HG03159 (cell line): Measurements from ENCODE around the gene NXF3.
"Not testable (repeated sequence)": the region's sequence is repeated elsewhere in the genome, so short reads cannot be mapped to it uniquely, and the experiment has no call there.

Experiments
- ATAC-seq: cut with Tn5 transposase; IDR thresholded peaks from one replicate; pipeline ENCODE4 v1.9.1; 2021; ENCODE audit warnings: mild to moderate bottlenecking, moderate library complexity; ENCODE audit not compliant: unreplicated experiment

Gene NXF3

GRCh38 chrX:103092942-103093341 lies at the start of gene NXF3:
Gene NXF3, minus strand, starts transcription at chrX:103093143. Its CDS starts 120 bp downstream, at chrX:103093023.
- ATAC-seq = no peak

GRCh38 chrX:103136528-103136927 lies 43.6 kb upstream of the NXF3 start:
- not testable (repeated sequence) for ATAC-seq

GRCh38 chrX:103124284-103124683 lies 31.3 kb upstream of the NXF3 start:
- no peak for ATAC-seq

GRCh38 chrX:103120748-103121147 lies 27.8 kb upstream of the NXF3 start:
- ATAC-seq = no peak

- ATAC-seq = not testable (repeated sequence)
These were observed 24.0 kb upstream of the NXF3 start for GRCh38 chrX:103116970-103117369.

DNA sequence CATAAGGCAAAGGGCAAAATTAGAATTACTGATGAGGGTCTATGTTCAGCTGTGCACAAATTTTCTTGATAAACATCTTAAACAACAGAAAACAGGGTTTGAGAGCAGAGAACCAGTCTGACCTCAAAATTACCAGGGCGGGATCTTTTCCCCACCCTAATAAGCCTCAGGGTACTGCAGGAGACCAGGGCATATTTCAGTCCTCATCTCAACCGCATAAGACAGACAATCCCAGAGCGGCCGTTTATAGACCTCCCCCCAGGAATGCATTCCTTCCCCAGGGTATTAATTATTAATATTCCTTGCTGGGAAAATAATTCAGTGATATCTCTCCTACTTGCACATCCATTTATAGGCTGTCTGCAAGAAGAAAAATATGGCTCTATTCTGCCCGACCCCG lies 16.6 kb upstream of the NXF3 start:
- ATAC-seq = not testable (repeated sequence)

DNA sequence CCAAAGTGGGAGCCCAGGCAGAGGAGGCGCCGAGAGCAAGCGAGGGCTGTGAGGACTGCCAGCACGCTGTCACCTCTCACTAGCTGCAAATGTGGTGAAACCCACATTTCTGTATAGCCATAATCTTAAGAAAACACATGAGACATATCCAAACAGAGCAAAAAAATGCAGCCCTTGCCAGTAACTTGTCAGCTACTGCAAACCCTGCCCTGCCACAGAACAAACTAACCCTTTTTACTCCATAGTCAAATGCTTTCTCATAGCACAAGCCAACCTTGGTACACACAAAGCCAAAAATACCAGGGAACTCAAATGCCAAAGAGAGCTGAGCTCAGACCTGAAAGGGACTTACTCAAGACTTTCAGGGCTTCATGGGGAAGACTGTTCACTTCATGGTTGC lies 14.9 kb upstream of the NXF3 start:
- no peak for ATAC-seq

DNA sequence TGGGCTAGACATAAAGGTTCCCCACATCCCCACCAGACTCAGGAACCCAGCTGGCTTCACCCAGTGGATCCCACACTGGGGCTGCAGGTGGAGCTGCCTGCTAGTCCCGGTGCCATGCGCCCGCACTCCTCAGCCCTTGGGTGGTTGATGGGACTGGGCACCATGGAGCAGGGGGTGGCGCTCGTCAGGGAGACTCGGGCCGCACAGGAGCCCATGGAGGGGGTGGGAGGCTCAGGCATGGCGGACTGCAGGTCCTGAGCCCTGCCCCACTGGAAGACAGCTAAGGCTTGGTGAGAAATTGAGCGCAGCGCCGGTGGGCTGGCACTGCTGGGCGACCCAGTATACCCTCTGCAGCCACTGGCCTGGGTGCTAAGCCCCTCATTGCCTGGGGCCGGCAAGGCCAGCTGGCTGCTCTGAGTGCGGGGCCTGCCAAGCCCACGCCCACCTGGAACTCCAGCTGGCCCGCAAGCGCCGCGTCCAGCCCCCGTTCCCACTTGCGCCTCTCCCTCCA lies 14.3 kb upstream of the NXF3 start:
- not testable (repeated sequence) for ATAC-seq

GRCh38 chrX:103104370-103104769 lies 11.4 kb upstream of the NXF3 start:
- ATAC-seq = not testable (repeated sequence)

DNA sequence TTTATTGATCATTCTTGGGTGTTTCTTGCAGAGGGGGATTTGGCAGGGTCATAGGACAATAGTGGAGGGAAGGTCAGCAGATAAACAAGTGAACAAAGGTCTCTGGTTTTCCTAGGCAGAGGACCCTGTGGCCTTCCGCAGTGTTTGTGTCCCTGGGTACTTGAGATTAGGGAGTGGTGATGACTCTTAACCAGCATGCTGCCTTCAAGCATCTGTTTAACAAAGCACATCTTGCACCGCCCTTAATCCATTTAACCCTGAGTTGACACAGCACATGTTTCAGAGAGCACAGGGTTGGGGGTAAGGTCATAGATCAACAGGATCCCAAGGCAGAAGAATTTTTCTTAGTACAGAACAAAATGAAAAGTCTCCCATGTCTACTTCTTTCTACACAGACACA lies 10.9 kb upstream of the NXF3 start:
- ATAC-seq = not testable (repeated sequence)

DNA sequence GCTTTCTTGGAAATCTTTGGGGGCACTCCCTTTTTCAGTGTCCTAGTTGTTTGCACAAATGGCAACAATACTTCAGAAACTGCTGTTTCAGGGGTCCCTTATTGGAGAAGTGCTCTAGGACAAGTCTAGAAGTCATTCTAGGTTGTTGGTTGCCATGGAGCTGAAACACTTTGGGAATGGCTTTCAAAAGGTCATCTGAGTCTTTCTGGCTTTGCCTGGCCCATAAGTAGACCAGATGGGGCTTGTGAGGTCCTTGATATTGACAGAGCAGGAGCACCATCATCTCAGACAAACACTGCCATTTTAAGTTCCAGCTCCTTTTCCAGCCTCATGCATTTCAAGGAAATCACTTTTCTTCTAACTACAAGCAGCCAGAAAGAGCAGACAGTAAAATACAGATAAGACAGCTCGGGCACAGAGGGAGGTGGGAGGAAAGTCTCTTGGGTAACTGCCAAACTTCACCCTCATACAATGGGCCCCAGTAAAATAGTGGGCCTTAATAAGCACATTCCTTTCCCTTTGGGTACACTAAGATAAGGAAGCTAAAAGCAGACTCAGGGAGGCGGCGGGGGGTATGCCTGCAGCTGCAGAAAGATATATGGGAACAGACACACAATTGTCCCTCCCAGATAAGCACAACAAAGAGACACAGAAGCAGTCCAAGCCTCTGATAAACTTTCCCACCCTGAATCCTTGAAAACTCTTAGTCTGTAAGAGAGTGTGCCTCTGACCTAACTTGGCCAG lies 8.5 kb upstream of the NXF3 start:
- ATAC-seq = no peak

GRCh38 chrX:103100484-103100883 lies 7.5 kb upstream of the NXF3 start:
- no peak for ATAC-seq

GRCh38 chrX:103099691-103100090 lies 6.7 kb upstream of the NXF3 start:
- ATAC-seq = no peak

DNA sequence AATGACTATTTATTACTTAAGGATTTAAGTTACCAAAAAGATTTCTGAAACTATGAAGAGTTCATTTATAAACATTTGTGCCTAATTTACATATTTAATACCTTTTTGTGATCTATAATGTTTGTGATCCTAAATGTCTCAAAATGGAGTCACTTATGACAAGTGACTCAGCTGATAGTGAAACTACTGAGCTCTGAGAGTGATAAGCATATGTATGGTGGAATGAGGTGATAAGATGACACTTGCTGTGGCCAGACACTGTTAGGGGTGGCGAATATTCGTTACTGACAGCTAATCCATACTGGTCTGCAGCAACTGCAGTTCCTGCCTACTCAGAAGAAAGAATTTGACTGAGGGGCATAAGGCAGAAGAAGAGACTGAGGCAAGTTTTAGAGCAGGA lies 5.5 kb upstream of the NXF3 start:
- no peak for ATAC-seq

- no peak for ATAC-seq
These were observed 11.9 kb downstream of the NXF3 start for GRCh38 chrX:103081051-103081450.

DNA sequence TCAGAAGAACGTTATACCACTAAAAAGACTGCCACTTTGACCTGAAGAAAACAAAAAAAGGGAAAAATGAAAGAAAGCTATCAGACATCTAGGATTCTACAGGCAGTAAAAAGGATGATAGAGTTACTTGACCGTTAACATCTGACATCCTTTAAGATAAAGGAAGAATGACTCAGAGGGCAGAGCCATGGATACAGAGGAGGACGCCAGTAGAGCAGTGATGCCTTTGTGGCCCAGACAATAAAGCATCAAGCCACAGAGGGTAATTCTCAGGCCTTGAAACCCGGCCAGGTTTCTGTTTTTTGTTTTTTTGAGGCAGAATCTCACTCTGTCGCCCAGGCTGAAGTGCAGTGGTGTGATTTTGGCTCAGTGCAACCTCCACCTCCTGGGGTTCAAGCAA lies 19.5 kb downstream of the NXF3 start:
- ATAC-seq = no peak

- no peak for ATAC-seq
These were observed 26.3 kb downstream of the NXF3 start for GRCh38 chrX:103066606-103067005.

DNA sequence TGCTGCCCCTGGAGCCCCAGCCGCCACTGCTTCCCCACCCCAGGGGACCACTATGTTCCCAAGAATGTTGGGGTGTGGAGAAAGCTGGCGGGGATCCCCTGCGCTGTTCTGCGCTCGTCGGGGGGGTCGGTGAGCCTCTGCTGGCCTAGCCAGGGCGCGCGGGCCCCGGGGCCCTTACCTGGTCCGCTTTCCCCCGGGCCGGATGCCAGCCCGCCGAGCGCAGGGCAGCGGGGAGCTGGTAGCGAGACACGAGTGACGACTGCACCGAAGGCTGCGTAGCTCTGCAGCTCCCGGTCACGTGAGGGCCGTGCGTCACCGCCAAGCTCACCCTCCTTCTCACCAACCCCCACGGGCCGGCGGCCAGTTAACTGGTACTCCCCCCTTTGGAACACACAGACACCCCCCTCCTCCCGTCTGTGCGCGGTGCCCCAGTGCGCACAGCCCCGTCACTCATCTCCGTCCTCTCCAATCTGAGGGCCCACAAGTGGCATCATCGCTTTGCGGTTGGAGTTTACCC lies 29.0 kb downstream of the NXF3 start, which contains the start of gene BEX1:
TSS of gene BEX1 (minus strand) at position 254 of the 517 bp plus-strand sequence. CDS start 897 bp downstream, outside the sequence.
- no peak for ATAC-seq

- no peak for ATAC-seq
These were observed 29.6 kb downstream of the NXF3 start for GRCh38 chrX:103063191-103063845.

DNA sequence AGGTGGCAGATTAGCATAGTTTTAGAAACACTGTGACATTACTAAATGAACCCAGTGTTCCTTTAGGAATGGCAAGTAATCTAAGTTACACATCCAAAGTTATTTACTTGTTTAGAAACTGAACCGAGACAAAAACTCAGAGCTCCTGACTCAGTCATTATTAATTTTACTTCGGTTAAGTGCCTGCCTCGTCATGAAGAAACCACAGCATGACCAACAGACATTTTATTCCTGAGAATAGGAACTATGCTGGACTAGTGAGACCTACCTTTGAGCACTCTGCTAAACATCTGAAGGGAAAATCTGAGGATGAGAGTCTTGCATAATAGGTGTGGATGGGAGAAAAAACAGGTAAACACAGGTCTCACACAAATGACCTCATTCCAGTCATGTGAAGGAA lies 31.5 kb downstream of the NXF3 start:
- ATAC-seq = no peak

GRCh38 chrX:103056902-103057301 lies 36.0 kb downstream of the NXF3 start:
- ATAC-seq = no peak

DNA sequence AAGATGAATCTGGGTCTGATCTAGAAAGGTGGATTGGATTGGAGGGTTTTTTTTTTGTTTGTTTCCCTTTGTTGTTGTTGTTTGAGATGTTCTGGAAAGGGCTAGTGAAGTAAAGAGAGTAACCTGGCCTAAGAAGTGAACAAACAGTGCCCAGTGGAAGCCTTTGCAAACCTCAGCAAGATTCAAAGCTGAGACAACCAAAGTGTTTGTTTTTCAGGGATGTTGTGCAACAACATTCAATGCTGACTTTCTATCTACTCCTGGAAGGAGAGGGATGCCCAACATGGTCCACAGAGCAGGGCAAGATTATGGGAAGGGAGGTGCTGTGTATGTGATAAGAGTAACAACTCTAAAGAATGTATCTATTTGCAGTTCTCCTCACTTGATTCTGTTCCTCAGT lies 40.3 kb downstream of the NXF3 start:
- no peak for ATAC-seq
